ENCODE data around the gene DYNLT4. TPM values are rescaled to one million over a fixed set of nuclear protein-coding genes. Genes with fewer than 3 reads are reported as not detected.

Gene DYNLT4
- total and polyA plus RNA-seq, 2 of the 13 experiments (the other 11 are each of a cell fraction or from before 2014, with no cell fraction given) = 0.77 TPM; not detected in 1

DNA sequence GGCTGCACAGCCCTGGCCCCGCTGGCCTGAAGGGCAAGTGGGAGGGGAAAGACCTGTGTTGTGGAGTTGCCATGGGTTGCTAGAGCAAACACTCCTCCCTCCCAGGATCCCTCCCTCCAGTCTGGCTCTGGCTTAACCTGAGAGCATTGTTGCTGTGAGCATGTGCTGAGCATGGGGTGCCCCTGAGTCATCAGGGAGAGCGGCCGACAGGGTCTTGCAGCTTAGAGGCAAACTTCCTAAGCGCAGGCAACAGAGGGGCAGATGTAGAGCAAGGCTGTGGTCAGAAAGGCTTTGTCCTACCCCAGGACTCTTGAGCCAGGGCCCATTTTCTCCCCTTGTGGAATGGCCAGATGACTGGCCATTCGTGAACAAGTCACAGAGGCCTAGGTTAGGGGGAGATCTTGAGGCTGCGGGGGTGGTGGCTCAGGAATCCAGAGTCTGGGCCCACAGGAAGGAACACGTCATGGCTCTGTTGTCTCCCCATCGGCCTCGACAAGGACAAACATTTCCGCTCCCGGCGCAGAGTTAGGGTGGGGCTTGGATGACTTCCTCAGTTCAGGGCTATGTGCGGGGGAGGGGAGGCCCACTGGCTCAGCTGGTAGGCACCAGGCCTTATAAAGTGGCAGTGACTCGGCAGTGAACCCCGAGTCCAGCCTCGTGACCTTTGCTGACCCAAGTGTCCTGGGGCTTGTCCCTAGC is 362 bp upstream of the DYNLT4 start (continued):
- peak; percentile 49; the same call in 1 of the 2 replicates for TF ChIP-seq MXD4 (CRISPR knock-in tag; IDR thresholded peaks at IDR 0.05)
- TF ChIP-seq NBN (conservative IDR thresholded peaks at IDR 0.05) = no peak
- TF ChIP-seq ZNF670 (CRISPR knock-in tag; IDR thresholded peaks at IDR 0.05; ENCODE audit: borderline replicate concordance) = peak; percentile 98
- no peak; the same call in none of the 2 replicates for TF ChIP-seq HDAC2 (CRISPR knock-in tag; IDR thresholded peaks at IDR 0.05)
- TF ChIP-seq, protein P1, sequence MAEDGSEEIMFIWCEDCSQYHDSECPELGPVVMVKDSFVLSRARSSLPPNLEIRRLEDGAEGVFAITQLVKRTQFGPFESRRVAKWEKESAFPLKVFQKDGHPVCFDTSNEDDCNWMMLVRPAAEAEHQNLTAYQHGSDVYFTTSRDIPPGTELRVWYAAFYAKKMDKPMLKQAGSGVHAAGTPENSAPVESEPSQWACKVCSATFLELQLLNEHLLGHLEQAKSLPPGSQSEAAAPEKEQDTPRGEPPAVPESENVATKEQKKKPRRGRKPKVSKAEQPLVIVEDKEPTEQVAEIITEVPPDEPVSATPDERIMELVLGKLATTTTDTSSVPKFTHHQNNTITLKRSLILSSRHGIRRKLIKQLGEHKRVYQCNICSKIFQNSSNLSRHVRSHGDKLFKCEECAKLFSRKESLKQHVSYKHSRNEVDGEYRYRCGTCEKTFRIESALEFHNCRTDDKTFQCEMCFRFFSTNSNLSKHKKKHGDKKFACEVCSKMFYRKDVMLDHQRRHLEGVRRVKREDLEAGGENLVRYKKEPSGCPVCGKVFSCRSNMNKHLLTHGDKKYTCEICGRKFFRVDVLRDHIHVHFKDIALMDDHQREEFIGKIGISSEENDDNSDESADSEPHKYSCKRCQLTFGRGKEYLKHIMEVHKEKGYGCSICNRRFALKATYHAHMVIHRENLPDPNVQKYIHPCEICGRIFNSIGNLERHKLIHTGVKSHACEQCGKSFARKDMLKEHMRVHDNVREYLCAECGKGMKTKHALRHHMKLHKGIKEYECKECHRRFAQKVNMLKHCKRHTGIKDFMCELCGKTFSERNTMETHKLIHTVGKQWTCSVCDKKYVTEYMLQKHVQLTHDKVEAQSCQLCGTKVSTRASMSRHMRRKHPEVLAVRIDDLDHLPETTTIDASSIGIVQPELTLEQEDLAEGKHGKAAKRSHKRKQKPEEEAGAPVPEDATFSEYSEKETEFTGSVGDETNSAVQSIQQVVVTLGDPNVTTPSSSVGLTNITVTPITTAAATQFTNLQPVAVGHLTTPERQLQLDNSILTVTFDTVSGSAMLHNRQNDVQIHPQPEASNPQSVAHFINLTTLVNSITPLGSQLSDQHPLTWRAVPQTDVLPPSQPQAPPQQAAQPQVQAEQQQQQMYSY (CRISPR knock-in tag; IDR thresholded peaks at IDR 0.05) = no peak
- TF ChIP-seq, protein P2, sequence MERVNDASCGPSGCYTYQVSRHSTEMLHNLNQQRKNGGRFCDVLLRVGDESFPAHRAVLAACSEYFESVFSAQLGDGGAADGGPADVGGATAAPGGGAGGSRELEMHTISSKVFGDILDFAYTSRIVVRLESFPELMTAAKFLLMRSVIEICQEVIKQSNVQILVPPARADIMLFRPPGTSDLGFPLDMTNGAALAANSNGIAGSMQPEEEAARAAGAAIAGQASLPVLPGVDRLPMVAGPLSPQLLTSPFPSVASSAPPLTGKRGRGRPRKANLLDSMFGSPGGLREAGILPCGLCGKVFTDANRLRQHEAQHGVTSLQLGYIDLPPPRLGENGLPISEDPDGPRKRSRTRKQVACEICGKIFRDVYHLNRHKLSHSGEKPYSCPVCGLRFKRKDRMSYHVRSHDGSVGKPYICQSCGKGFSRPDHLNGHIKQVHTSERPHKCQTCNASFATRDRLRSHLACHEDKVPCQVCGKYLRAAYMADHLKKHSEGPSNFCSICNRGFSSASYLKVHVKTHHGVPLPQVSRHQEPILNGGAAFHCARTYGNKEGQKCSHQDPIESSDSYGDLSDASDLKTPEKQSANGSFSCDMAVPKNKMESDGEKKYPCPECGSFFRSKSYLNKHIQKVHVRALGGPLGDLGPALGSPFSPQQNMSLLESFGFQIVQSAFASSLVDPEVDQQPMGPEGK (CRISPR knock-in tag; IDR thresholded peaks at IDR 0.05) = no peak
- no peak for TF ChIP-seq SNRNP70 (IDR thresholded peaks at IDR 0.05; ENCODE audit: low read depth, low read length)
- TF ChIP-seq, protein P3, sequence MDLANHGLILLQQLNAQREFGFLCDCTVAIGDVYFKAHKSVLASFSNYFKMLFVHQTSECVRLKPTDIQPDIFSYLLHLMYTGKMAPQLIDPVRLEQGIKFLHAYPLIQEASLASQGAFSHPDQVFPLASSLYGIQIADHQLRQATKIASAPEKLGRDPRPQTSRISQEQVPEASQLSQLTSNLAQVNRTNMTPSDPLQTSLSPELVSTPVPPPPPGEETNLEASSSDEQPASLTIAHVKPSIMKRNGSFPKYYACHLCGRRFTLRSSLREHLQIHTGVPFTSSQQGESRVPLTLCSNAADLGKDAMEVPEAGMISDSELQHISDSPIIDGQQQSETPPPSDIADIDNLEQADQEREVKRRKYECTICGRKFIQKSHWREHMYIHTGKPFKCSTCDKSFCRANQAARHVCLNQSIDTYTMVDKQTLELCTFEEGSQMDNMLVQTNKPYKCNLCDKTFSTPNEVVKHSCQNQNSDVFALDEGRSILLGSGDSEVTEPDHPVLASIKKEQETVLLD (CRISPR knock-in tag; IDR thresholded peaks at IDR 0.05; ENCODE audit: low read depth) = no peak
- TF ChIP-seq, protein P4, sequence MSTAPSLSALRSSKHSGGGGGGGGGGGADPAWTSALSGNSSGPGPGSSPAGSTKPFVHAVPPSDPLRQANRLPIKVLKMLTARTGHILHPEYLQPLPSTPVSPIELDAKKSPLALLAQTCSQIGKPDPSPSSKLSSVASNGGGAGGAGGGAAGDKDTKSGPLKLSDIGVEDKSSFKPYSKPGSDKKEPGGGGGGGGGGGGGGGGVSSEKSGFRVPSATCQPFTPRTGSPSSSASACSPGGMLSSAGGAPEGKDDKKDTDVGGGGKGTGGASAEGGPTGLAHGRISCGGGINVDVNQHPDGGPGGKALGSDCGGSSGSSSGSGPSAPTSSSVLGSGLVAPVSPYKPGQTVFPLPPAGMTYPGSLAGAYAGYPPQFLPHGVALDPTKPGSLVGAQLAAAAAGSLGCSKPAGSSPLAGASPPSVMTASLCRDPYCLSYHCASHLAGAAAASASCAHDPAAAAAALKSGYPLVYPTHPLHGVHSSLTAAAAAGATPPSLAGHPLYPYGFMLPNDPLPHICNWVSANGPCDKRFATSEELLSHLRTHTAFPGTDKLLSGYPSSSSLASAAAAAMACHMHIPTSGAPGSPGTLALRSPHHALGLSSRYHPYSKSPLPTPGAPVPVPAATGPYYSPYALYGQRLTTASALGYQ (CRISPR knock-in tag; IDR thresholded peaks at IDR 0.05) = no peak
- TF ChIP-seq, protein P5, sequence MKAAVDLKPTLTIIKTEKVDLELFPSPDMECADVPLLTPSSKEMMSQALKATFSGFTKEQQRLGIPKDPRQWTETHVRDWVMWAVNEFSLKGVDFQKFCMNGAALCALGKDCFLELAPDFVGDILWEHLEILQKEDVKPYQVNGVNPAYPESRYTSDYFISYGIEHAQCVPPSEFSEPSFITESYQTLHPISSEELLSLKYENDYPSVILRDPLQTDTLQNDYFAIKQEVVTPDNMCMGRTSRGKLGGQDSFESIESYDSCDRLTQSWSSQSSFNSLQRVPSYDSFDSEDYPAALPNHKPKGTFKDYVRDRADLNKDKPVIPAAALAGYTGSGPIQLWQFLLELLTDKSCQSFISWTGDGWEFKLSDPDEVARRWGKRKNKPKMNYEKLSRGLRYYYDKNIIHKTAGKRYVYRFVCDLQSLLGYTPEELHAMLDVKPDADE (CRISPR knock-in tag; IDR thresholded peaks at IDR 0.05) = no peak
- TF ChIP-seq DNMT3B (CRISPR knock-in tag; conservative IDR thresholded peaks at IDR 0.05) = peak; percentile 71; the same call in 1 of the 2 replicates
- peak; percentile 52 for TF ChIP-seq MTA1 (CRISPR knock-in tag; IDR thresholded peaks at IDR 0.05; ENCODE audit: borderline replicate concordance)
- no peak for TF ChIP-seq ZNF20 (CRISPR knock-in tag; IDR thresholded peaks at IDR 0.05)
- TF ChIP-seq, protein P6, sequence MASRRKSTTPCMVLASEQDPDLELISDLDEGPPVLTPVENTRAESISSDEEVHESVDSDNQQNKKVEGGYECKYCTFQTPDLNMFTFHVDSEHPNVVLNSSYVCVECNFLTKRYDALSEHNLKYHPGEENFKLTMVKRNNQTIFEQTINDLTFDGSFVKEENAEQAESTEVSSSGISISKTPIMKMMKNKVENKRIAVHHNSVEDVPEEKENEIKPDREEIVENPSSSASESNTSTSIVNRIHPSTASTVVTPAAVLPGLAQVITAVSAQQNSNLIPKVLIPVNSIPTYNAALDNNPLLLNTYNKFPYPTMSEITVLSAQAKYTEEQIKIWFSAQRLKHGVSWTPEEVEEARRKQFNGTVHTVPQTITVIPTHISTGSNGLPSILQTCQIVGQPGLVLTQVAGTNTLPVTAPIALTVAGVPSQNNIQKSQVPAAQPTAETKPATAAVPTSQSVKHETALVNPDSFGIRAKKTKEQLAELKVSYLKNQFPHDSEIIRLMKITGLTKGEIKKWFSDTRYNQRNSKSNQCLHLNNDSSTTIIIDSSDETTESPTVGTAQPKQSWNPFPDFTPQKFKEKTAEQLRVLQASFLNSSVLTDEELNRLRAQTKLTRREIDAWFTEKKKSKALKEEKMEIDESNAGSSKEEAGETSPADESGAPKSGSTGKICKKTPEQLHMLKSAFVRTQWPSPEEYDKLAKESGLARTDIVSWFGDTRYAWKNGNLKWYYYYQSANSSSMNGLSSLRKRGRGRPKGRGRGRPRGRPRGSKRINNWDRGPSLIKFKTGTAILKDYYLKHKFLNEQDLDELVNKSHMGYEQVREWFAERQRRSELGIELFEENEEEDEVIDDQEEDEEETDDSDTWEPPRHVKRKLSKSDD (CRISPR knock-in tag; IDR thresholded peaks at IDR 0.05; ENCODE audit: low read depth) = peak; percentile 61
